Activated T-helper 2 cell treated with anti-CD3 and anti-CD28 coated beads, Interferon-gamma antibody, Interleukin-2, Interleukin-4, amounts not matched to agents 10 μg/mL and 5 μg/mL and 100 μg/mL, durations not matched to agents 14 hours and 24 hours and 36 hours (primary cell): ENCODE measurements around the gene SLC27A2. TPM values are rescaled to one million over a fixed set of nuclear protein-coding genes. Genes with fewer than 3 reads are reported as not detected.
"Not testable (repeated sequence)": the region's sequence is repeated elsewhere in the genome, so short reads cannot be mapped to it uniquely, and the experiment has no call there.

Source experiments
- DNase-seq: peaks from one replicate; pipeline ENCODE4 v3.0.0; 2021; ENCODE audit warnings: low spot score
- H3K27ac Mint-ChIP-seq: one replicate; pipeline ENCODE4 v1.8.0; 2021; ENCODE audit warnings: mixed read lengths
- H3K27me3 Mint-ChIP-seq: one replicate; pipeline ENCODE4 v1.8.0; 2021; ENCODE audit warnings: low read depth, mixed read lengths
- H3K36me3 Mint-ChIP-seq: one replicate; pipeline ENCODE4 v1.8.0; 2021; ENCODE audit warnings: low read depth, mixed read lengths
- H3K4me1 Mint-ChIP-seq: one replicate; pipeline ENCODE4 v1.8.0; 2021; ENCODE audit warnings: low read depth, mixed read lengths
- H3K4me3 Mint-ChIP-seq: one replicate; pipeline ENCODE4 v1.8.0; 2021; ENCODE audit warnings: low read depth, mild to moderate bottlenecking, moderate library complexity, mixed read lengths
- H3K9me3 Mint-ChIP-seq: one replicate; pipeline ENCODE4 v1.8.0; 2021; ENCODE audit warnings: mixed read lengths
- intact Hi-C: fragments of 100-400 bp; cut with micrococcal nuclease; formaldehyde crosslinking; loops from one replicate; pipeline ENCODE4 v1.15.1; 2023
- total RNA-seq: library from RNA; stranded (reverse); gene quantifications from 2 replicates; pipeline ENCODE4 v1.2.3, GENCODE V29; 2022

SLC27A2 gene
- total RNA-seq, 1 donor from 2014 or later: 99.5 TPM

DNA sequence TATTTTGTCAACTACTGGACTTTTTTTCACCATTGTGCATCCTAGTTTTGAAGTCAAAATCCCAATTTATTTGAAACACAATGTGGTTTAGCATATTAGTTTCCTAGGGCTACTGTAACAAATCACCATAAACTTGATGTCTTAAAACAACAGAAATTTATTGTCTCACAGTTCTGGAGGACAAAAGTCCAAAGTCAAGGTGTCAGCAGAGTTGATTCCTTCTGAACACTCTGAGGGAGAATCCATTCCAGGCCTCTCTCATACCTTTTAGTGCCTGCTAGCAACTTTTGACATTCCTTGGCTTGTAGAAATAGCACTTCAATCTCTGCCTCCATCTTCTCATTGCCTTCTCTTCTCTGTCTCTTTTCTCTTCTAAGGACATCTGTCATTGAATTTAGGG, 14.9 kb upstream of the SLC27A2 start:
- intact Hi-C loops: no loop called here
- no peak for DNase-seq
- Mint-ChIP-seq H3K27me3 (peaks cover 3% of the 10 kb centered on the region), H3K4me1 (peaks cover 23% of the 10 kb centered on the region), H3K9me3 (peaks cover 18% of the 10 kb centered on the region), H3K27ac (no peak overlapping the region), H3K4me3 (no peak overlapping the region), H3K36me3 (peaks cover 62% of the 10 kb centered on the region)

- intact Hi-C loops: no loop called here
- DNase-seq: no peak
- H3K9me3 Mint-ChIP-seq: peaks cover 13% of the 10 kb centered on the region
- no peak overlapping the region for H3K27ac Mint-ChIP-seq
- peaks cover 23% of the 10 kb centered on the region for H3K4me1 Mint-ChIP-seq
- H3K36me3 Mint-ChIP-seq: peaks cover 55% of the 10 kb centered on the region
- no peak overlapping the region for H3K4me3 Mint-ChIP-seq
- H3K27me3 Mint-ChIP-seq: no peaks in the 10 kb centered on the region
Observed at GRCh38 chr15:50168379-50168778, 13.6 kb upstream of the SLC27A2 start.

DNA sequence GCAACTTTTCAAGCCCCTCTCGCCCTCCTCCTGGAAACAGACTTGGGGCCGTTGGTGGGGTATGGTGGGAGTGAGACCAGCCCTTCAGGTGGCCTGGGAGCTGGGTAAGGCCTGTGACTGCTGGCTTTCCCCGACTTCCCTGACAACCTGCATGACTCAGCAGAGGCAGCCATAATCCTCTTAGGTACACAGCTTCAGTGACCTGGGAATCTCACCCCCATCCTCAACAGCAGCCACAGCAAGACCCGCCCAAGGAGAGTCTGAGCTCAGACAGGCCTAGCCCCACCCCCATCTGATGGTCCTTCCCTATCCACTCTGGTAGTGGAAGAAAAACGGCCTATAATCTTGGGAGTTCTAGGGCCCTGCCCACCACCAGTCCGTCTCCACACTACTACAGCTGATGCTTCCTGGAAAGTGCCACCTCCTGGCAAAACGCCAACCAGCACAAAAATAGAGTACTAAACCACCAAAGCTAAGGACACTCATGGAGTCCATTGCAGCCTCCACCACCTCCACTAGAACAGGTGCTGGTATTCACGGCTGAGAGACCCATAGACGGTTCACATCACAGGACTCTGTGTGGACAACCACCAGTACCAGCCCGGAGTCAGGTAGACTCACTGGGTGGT, 13.1 kb upstream of the SLC27A2 start:
- DNase-seq: no peak
- Mint-ChIP-seq H3K4me1 (peaks cover 23% of the 10 kb centered on the region), H3K9me3 (peaks cover 17% of the 10 kb centered on the region), H3K27me3 (no peaks in the 10 kb centered on the region), H3K27ac (no peak overlapping the region), H3K4me3 (no peak overlapping the region), H3K36me3 (peaks cover 53% of the 10 kb centered on the region)
- intact Hi-C loops: no loop called here

GRCh38 chr15:50172360-50172895, 9.6 kb upstream of the SLC27A2 start:
- H3K27ac Mint-ChIP-seq, H3K27me3 Mint-ChIP-seq, DNase-seq, H3K4me3 Mint-ChIP-seq, intact Hi-C loops: not testable (repeated sequence)
- Mint-ChIP-seq H3K4me1 (peaks cover 19% of the 10 kb centered on the region), H3K9me3 (peaks cover 34% of the 10 kb centered on the region), H3K36me3 (peaks cover 52% of the 10 kb centered on the region)

GRCh38 chr15:50176869-50177268, 5.1 kb upstream of the SLC27A2 start:
- DNase-seq: no peak
- Mint-ChIP-seq H3K27me3 (no peaks in the 10 kb centered on the region), H3K36me3 (peaks cover 34% of the 10 kb centered on the region), H3K9me3 (peaks cover 22% of the 10 kb centered on the region), H3K27ac (peak overlapping the region; percentile 52), H3K4me3 (no peak overlapping the region), H3K4me1 (peaks cover 39% of the 10 kb centered on the region)
- intact Hi-C loops: no loop called here

DNA sequence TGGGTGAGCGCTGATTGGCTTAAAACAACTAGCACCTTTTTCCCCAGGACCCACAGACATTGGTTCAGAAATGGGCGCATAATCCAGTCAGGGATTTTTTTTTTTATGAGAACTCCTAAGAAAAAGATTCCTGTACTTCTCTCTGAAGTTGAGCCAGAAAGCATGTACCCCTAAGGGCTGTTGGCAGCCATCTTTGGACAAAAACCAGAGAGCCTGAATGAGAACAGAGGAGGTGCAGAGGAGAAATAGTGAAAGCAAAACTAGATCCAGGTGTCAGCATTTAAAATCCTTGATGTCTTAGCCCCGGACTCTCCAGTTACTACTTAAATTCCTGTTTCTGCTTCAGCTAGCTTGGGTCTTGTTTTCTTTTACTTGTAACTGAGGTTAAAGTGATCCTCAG, 1.9 kb upstream of the SLC27A2 start:
- Mint-ChIP-seq H3K9me3 (peaks cover 7% of the 10 kb centered on the region), H3K27ac (peak overlapping the region; percentile 4), H3K36me3 (peaks cover 36% of the 10 kb centered on the region), H3K4me3 (peak overlapping the region; percentile 27), H3K27me3 (no peaks in the 10 kb centered on the region), H3K4me1 (peaks cover 46% of the 10 kb centered on the region)
- intact Hi-C loops: loop anchor here (5.0 kb wide), 2 partner anchors 63 to 172 kb away; partner anchors contain the start of gene ATP8B4
- no peak for DNase-seq

GRCh38 chr15:50180582-50180981, 1.4 kb upstream of the SLC27A2 start:
- Mint-ChIP-seq H3K27me3 (no peaks in the 10 kb centered on the region), H3K4me3 (peak overlapping the region; percentile 98), H3K9me3 (peaks cover 2% of the 10 kb centered on the region), H3K27ac (peak overlapping the region; percentile 4), H3K36me3 (peaks cover 36% of the 10 kb centered on the region), H3K4me1 (peaks cover 43% of the 10 kb centered on the region)
- no peak for DNase-seq
- intact Hi-C loops: loop anchor here (5.0 kb wide), 2 partner anchors 63 to 172 kb away; partner anchors contain the start of gene ATP8B4

GRCh38 chr15:50181201-50181968, 611 bp upstream of the SLC27A2 start:
- peaks cover 39% of the 10 kb centered on the region for H3K36me3 Mint-ChIP-seq
- peak overlapping the region; percentile 69 for H3K27ac Mint-ChIP-seq
- no peak for DNase-seq
- intact Hi-C loops: loop anchor here (5.0 kb wide), 2 partner anchors 64 to 171 kb away; partner anchors contain the start of gene ATP8B4
- H3K27me3 Mint-ChIP-seq: no peaks in the 10 kb centered on the region
- no peaks in the 10 kb centered on the region for H3K9me3 Mint-ChIP-seq
- H3K4me1 Mint-ChIP-seq: peaks cover 44% of the 10 kb centered on the region
- H3K4me3 Mint-ChIP-seq: peak overlapping the region; percentile 98

- H3K4me3 Mint-ChIP-seq: peak overlapping the region; percentile 98
- H3K27me3 Mint-ChIP-seq: no peaks in the 10 kb centered on the region
- H3K4me1 Mint-ChIP-seq: peaks cover 44% of the 10 kb centered on the region
- peaks cover 50% of the 10 kb centered on the region for H3K36me3 Mint-ChIP-seq
- H3K27ac Mint-ChIP-seq: peak overlapping the region; percentile 96
- no peaks in the 10 kb centered on the region for H3K9me3 Mint-ChIP-seq
- intact Hi-C loops: loop anchor here (1.0 to 5.0 kb wide), 7 partner anchors 38 to 170 kb away; partner anchors contain the start of gene ATP8B4
- peak; percentile 53 for DNase-seq
Observed at GRCh38 chr15:50182219-50183013, 420 bp downstream of the SLC27A2 start.

- intact Hi-C loops: loop anchor here (1.0 to 5.0 kb wide), 7 partner anchors 38 to 169 kb away; partner anchors contain the start of gene ATP8B4
- peak; percentile 24 for DNase-seq
- Mint-ChIP-seq H3K9me3 (no peaks in the 10 kb centered on the region), H3K27ac (peak overlapping the region; percentile 96), H3K36me3 (peaks cover 52% of the 10 kb centered on the region), H3K4me1 (peaks cover 45% of the 10 kb centered on the region), H3K27me3 (no peaks in the 10 kb centered on the region), H3K4me3 (peak overlapping the region; percentile 98)
Observed at GRCh38 chr15:50183112-50183794, 1.3 kb downstream of the SLC27A2 start.

GRCh38 chr15:50184863-50185504, 3.0 kb downstream of the SLC27A2 start:
- H3K27ac Mint-ChIP-seq: no peak overlapping the region
- peak overlapping the region; percentile 42 for H3K4me3 Mint-ChIP-seq
- H3K36me3 Mint-ChIP-seq: peaks cover 70% of the 10 kb centered on the region
- no peaks in the 10 kb centered on the region for H3K9me3 Mint-ChIP-seq
- intact Hi-C loops: loop anchor here (5.0 kb wide), 2 partner anchors 68 to 167 kb away; partner anchors contain the start of gene ATP8B4
- H3K27me3 Mint-ChIP-seq: no peaks in the 10 kb centered on the region
- H3K4me1 Mint-ChIP-seq: peaks cover 54% of the 10 kb centered on the region
- no peak for DNase-seq
